ENCODE results near the gene L3MBTL2.

DNA sequence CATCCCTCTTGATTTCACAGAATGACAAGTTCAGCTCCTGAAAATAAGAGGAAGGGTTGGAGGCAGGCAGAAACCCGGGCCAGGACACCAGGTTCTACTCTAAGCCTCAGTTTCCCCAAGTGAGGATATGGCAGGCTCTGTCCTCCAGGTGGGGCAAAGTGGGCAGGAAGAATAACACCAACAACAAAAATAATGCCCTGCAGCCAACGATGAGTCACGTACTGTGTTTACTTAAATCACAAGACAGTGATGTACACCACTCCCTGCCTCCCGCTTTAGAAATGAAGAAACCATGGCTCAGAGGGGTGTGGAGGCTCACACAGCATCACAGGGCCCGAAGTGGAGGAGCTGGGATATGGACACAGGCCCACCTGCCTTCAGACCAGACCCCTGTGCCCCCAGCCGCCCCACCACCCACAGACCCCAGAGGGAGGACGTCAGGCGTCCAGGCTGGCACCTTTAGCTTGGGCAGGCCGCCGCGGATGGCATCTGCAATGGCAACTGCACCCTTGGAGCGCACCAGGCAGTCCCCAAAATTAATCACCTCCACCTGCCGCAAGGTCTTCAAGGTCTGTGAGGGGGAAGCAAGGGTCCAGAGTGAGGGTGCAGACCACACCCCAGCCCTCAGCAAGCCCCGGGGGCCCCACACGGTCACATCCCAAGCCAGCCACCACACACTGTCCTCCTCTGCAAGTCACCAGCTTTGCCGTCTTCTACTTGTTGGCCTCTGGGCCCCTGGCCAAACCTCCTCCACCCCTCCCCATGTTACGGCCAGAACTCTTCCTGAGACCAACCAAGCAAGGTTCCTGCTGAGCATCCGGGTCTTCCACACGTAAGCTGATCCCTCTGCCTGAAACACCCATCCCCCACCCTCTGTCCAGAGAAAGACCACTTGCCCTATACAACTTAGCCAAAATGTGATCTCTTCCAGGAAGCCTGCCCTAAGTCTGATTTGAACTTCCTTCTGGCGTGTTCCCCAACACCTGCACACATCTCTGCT lies 51.4 kb downstream of the L3MBTL2 start:
- no peak for TF ChIP-seq ZNF274 (IDR thresholded peaks at IDR 0.05; ENCODE audit: insufficient read depth, insufficient read length)
- TF ChIP-seq, protein P1, sequence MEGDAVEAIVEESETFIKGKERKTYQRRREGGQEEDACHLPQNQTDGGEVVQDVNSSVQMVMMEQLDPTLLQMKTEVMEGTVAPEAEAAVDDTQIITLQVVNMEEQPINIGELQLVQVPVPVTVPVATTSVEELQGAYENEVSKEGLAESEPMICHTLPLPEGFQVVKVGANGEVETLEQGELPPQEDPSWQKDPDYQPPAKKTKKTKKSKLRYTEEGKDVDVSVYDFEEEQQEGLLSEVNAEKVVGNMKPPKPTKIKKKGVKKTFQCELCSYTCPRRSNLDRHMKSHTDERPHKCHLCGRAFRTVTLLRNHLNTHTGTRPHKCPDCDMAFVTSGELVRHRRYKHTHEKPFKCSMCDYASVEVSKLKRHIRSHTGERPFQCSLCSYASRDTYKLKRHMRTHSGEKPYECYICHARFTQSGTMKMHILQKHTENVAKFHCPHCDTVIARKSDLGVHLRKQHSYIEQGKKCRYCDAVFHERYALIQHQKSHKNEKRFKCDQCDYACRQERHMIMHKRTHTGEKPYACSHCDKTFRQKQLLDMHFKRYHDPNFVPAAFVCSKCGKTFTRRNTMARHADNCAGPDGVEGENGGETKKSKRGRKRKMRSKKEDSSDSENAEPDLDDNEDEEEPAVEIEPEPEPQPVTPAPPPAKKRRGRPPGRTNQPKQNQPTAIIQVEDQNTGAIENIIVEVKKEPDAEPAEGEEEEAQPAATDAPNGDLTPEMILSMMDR (IDR thresholded peaks at IDR 0.05 in 2 of 3, conservative IDR thresholded peaks at IDR 0.05 in 1 of 3; ENCODE audit: control insufficient read depth in 2 of 3, extremely low read depth in 1 of 3, insufficient read depth in 1 of 3, low read depth in 3 of 3, low read length in 3 of 3), result no peak
- TF ChIP-seq, protein P2, sequence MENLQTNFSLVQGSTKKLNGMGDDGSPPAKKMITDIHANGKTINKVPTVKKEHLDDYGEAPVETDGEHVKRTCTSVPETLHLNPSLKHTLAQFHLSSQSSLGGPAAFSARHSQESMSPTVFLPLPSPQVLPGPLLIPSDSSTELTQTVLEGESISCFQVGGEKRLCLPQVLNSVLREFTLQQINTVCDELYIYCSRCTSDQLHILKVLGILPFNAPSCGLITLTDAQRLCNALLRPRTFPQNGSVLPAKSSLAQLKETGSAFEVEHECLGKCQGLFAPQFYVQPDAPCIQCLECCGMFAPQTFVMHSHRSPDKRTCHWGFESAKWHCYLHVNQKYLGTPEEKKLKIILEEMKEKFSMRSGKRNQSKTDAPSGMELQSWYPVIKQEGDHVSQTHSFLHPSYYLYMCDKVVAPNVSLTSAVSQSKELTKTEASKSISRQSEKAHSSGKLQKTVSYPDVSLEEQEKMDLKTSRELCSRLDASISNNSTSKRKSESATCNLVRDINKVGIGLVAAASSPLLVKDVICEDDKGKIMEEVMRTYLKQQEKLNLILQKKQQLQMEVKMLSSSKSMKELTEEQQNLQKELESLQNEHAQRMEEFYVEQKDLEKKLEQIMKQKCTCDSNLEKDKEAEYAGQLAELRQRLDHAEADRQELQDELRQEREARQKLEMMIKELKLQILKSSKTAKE (IDR thresholded peaks at IDR 0.05; ENCODE audit: low read depth, poor library complexity, severe bottlenecking), result no peak

Data from GM12878 (cell line).